ENCODE measurements around the gene FBRSL1. TPM values are rescaled to one million over a fixed set of nuclear protein-coding genes. Genes with fewer than 3 reads are reported as not detected.

Gene FBRSL1
- total RNA-seq, 1 donor from 2014 or later = 211 TPM

DNA sequence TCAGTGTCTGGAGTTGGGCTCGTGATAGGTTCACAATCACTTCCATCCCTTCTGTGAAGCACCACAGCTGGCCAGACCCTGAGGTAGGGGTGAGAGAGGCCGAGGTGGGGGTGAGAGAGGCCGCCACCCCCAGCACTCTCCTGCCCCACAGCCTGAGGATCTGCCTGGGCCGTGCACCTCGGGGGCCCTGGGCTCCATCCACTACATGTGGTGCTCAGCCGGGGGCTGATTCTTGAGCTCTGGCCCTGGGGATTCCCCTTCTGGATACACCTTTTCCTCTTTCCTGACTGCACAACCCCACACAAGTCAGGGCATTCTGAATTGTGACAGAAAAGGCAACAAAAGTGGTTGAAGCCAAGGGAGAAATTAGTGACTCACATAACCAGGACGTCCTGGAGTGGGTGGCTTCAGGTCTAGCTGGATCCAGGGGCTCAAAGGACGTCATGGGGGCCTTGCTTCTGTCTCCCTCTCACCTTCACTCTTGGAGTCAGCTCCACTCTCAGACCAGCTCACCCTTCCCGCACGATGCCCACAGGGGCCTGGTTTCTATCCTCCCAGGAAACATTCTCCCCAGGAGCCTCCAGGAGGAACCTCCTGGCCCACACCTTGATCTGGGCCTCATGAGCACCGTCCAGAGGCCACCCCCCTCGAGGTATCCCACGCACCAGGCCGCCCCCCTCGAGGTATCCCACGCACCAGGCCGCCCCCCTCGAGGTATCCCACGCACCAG, 12.1 kb upstream of the FBRSL1 start:
- TF ChIP-seq, protein P1, sequence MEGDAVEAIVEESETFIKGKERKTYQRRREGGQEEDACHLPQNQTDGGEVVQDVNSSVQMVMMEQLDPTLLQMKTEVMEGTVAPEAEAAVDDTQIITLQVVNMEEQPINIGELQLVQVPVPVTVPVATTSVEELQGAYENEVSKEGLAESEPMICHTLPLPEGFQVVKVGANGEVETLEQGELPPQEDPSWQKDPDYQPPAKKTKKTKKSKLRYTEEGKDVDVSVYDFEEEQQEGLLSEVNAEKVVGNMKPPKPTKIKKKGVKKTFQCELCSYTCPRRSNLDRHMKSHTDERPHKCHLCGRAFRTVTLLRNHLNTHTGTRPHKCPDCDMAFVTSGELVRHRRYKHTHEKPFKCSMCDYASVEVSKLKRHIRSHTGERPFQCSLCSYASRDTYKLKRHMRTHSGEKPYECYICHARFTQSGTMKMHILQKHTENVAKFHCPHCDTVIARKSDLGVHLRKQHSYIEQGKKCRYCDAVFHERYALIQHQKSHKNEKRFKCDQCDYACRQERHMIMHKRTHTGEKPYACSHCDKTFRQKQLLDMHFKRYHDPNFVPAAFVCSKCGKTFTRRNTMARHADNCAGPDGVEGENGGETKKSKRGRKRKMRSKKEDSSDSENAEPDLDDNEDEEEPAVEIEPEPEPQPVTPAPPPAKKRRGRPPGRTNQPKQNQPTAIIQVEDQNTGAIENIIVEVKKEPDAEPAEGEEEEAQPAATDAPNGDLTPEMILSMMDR (IDR thresholded peaks at IDR 0.05; ENCODE audit: partially characterized antibody, unreplicated experiment) = no peak
- Mint-ChIP-seq H3K4me1 (ENCODE audit: low read depth, unreplicated experiment) (peaks cover 11% of the 10 kb centered on the region), H3K27ac (ENCODE audit: unreplicated experiment) (no peak overlapping the region), H3K36me3 (ENCODE audit: unreplicated experiment) (peaks cover 4% of the 10 kb centered on the region), H3K27me3 (ENCODE audit: unreplicated experiment) (peaks cover 14% of the 10 kb centered on the region), H3K4me3 (ENCODE audit: unreplicated experiment) (no peak overlapping the region), H3K9me3 (ENCODE audit: unreplicated experiment) (peaks cover 8% of the 10 kb centered on the region)
- DNase-seq = no peak

DNA sequence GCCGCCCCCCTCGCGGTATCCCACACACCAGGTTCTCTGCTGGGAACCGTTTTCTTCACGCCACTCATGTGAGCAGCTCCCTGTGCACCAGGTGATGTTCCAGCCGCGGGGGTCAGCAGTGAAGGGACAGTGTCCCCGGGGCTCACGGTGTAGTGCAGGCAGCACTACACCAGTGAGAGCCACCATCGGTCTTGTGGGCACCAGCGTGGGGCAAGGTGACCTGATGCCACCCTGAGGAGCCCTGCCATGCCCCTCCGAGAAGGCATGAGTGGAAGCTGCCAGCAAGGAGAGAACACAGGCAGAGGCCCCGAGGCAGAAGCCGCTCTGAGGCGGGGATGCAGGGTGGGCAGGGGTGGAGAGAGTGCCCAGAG, 11.5 kb upstream of the FBRSL1 start:
- TF ChIP-seq, protein P1 (IDR thresholded peaks at IDR 0.05; ENCODE audit: partially characterized antibody, unreplicated experiment) = no peak
- Mint-ChIP-seq H3K9me3 (ENCODE audit: unreplicated experiment) (peaks cover 8% of the 10 kb centered on the region), H3K27me3 (ENCODE audit: unreplicated experiment) (peaks cover 14% of the 10 kb centered on the region), H3K27ac (ENCODE audit: unreplicated experiment) (no peak overlapping the region), H3K4me3 (ENCODE audit: unreplicated experiment) (no peak overlapping the region), H3K4me1 (ENCODE audit: low read depth, unreplicated experiment) (peaks cover 11% of the 10 kb centered on the region), H3K36me3 (ENCODE audit: unreplicated experiment) (peaks cover 4% of the 10 kb centered on the region)
- DNase-seq = no peak

DNA sequence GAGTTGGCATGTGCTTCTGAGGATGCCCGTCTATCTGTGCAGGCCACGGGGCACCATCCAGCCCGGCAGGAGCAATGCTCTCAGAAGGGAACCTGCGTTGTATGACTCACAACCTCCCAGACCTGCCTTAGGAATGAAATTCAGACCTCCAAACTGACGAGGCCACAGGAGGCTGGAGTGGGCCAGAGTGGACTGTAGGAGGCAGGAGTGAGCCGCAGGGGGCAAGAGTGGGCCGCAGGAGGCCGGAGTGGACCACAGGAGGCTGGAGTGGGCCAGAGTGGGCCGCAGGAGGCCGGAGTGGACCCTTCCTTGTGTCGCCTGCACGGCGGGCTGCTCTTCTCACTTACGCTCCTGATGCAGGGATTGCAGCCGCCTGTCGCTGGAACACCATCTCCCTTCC, 11.1 kb upstream of the FBRSL1 start:
- Mint-ChIP-seq H3K27me3 (ENCODE audit: unreplicated experiment) (peaks cover 14% of the 10 kb centered on the region), H3K4me1 (ENCODE audit: low read depth, unreplicated experiment) (peaks cover 11% of the 10 kb centered on the region), H3K36me3 (ENCODE audit: unreplicated experiment) (peaks cover 4% of the 10 kb centered on the region), H3K27ac (ENCODE audit: unreplicated experiment) (no peak overlapping the region), H3K9me3 (ENCODE audit: unreplicated experiment) (peaks cover 8% of the 10 kb centered on the region), H3K4me3 (ENCODE audit: unreplicated experiment) (no peak overlapping the region)
- DNase-seq = no peak
- TF ChIP-seq, protein P1 (IDR thresholded peaks at IDR 0.05; ENCODE audit: partially characterized antibody, unreplicated experiment) = no peak

DNA sequence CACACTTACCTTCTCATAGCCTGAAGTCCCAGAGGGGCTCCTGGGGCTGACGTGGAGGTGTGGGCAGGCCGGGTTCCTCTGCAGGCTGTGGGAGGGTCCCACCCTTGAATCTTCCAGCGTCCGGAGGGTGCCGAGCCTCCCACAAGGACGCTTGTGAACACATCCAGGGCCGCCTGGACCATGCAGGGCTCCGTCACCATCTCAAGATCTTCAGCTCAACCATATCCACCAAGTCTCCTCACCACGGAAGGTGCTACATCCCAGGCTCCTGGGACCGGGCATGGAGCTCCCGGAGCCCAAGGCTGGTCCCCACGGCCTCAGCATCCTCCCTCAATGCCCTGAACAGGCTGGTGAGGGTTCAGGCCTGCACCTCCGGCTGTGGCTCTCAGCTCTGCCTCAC, 10.7 kb upstream of the FBRSL1 start:
- peaks cover 14% of the 10 kb centered on the region for H3K27me3 Mint-ChIP-seq (ENCODE audit: unreplicated experiment)
- no peak overlapping the region for H3K27ac Mint-ChIP-seq (ENCODE audit: unreplicated experiment)
- DNase-seq = no peak
- TF ChIP-seq, protein P1 (IDR thresholded peaks at IDR 0.05; ENCODE audit: partially characterized antibody, unreplicated experiment) = no peak
- peaks cover 11% of the 10 kb centered on the region for H3K4me1 Mint-ChIP-seq (ENCODE audit: low read depth, unreplicated experiment)
- H3K36me3 Mint-ChIP-seq (ENCODE audit: unreplicated experiment) = peaks cover 4% of the 10 kb centered on the region
- H3K9me3 Mint-ChIP-seq (ENCODE audit: unreplicated experiment) = peaks cover 8% of the 10 kb centered on the region
- peak overlapping the region; percentile 11 for H3K4me3 Mint-ChIP-seq (ENCODE audit: unreplicated experiment)

DNA sequence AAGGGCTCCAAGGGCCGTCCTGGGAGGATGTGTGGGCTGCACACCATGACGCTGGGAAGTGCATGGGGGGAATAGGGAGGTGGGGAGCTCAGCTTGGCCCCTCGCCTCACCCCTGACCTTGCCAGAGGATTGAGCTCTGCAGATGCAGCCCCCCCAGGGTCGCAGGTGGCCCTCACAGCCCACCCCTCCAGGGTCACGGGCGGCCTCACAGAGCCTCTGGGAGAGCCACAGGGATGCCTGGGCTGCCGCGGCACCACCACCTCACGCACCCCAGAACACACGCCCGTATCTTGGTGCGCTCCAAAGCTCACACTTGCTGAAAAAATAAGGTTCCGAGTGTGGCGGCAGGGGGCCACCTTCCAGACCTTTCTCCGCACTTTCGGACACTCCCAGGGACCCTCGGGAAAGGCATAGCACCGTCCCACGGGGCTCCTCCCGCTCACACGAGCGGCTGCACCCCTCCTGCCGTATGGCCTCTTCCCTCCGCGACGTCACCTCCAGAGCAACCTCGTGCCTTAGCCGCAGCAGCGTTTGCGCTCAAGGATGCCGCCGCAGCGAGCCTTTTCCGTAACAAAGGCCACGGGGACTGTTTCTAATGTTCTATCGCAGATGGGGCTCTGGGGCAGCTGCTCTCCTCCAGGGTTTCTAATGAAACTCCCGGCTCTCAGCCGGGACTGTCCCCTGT, 9.9 kb upstream of the FBRSL1 start:
- Mint-ChIP-seq H3K9me3 (ENCODE audit: unreplicated experiment) (peaks cover 8% of the 10 kb centered on the region), H3K36me3 (ENCODE audit: unreplicated experiment) (peaks cover 4% of the 10 kb centered on the region), H3K27me3 (ENCODE audit: unreplicated experiment) (peaks cover 14% of the 10 kb centered on the region), H3K27ac (ENCODE audit: unreplicated experiment) (peak overlapping the region; percentile 84), H3K4me1 (ENCODE audit: low read depth, unreplicated experiment) (peaks cover 12% of the 10 kb centered on the region), H3K4me3 (ENCODE audit: unreplicated experiment) (no peak overlapping the region)
- DNase-seq = peak; percentile 57
- TF ChIP-seq, protein P1 (IDR thresholded peaks at IDR 0.05; ENCODE audit: partially characterized antibody, unreplicated experiment) = no peak

Measured in glutamatergic neuron (in vitro differentiated cells).